ENCODE data around the gene OGDHL.
"Not testable (repeated sequence)": the region's sequence is repeated elsewhere in the genome, so short reads cannot be mapped to it uniquely, and the experiment has no call there.

The OGDHL gene

DNA sequence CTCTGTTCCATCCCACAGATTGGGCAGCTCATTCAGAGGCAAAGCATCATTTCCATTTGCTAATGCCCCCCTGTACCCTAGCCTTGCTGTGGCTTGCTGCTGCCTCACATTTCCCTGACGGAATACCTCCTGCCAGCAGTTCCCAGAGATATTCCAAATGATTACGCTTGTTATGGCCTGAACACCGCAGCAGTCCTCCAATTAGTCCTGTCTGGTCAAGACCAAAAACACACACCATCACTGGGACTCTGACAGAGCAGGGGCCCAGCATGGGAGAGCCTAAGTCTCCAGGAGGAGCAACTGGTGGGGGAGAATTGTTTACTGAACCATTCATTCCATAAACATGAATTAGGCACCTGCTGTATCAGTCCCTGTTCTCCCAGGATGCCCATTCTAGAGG lies 6.1 kb downstream of the OGDHL start:
- no peak for DNase-seq (ENCODE audit: low spot score)

DNA sequence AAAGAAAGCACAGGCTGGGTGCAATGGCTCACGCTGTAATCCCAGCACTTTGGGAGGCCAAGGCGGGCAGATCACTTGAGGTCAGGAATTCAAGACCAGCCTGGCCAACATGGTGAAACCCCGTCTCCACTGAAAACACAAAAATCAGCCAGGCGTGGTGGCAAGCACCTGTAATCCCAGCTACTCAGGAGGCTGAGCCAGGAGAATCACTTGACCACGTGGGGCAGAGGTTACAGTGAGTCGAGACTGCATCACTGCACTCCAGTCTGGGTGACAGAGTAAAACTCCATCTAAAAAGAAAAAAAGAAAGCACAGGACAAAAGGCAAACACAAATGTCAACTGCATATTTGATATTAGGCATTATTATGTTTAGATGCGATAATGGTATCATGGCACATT lies 7.2 kb downstream of the OGDHL start:
- not testable (repeated sequence) for DNase-seq (ENCODE audit: low spot score)

DNA sequence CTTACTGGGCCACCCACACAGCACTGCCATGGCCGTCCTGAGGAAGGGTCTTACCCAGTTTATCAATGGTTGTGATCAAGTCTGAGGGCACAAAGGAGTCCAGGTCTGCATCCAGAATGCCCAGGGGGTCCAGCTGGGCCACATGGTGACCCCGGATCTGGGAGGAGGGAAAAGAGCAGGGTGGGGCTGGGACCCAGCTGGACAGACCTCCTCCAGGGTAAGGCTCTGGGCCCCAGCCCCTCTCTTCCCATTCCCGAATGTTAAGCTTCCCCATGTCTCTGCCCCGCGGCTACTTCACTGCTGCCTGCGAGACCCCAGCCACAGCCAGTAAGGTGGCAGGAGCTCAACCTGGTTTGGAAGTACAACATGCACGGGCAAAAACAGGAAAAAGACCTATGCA lies 9.5 kb downstream of the OGDHL start:
- no peak for DNase-seq (ENCODE audit: low spot score)

DNA sequence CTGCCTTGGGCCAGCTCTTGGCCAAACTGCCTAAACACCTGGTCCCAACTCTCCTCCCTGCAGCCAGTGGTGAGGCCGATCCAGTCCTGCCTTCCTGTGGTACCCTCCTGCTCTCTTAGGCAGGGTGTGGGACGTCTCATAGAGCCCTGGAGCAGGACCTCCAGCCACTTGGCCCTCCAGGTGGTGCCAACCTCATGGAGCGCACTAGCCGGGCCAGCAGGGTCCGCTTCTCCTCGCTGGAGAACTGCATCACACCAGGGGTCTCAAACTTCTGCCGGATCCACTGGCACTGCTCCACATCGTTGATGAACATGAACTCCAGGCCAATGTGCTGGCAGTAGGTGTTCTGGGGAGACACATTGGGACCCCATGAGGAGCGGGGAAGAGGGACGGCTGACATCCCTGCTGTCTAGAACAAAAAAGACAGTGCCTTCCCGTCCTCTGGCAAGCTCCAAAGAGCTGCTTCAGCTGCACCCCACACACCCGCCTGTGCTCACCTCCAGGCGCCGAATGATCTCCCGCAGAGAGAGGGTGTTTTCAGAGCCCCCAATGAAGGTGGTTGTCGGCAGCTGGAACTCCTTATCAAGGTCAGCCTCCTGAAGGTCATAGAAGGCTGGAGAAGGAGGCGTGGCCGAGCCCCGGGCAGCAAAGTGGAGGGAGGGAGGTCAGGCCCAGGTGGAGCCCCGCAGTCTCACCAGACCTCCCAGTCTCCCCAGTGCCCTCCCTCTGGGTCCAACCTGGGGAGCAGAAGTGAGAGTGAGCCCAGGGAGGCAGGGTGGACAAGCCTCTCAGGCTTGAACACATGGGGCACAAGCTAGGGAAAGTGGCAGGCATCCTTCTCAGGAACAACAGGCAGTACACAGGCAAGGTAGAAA lies 10.2 kb downstream of the OGDHL start:
- no peak for DNase-seq (ENCODE audit: low spot score)

- no peak for DNase-seq (ENCODE audit: low spot score)
These were observed 10.9 kb downstream of the OGDHL start for GRCh38 chr10:49751216-49751615.

GRCh38 chr10:49750546-49750945 lies 11.6 kb downstream of the OGDHL start:
- DNase-seq (ENCODE audit: low spot score) = no peak

GRCh38 chr10:49749556-49750491 lies 12.3 kb downstream of the OGDHL start:
- no peak for DNase-seq (ENCODE audit: low spot score)

- no peak for DNase-seq (ENCODE audit: low spot score)
These were observed 13.0 kb downstream of the OGDHL start for GRCh38 chr10:49749144-49749543.

DNA sequence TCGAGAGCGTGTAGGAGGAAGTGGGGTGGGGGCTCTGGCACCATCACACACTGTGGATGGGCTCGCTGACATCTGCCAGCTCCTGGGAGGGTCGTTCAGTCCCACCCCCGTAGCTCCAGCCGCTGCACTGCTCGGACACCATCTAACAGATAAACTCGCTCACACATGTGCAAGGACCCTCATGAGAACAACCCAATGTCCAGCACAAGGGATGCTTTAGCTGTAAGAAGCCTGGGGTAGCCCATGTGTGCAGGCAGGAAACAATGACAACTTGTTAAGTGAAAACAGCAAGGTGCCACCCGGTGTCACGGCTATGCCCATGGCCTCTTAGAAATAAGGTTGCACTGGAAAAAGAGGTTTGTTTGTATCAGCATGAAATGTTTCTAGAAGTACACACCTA lies 14.1 kb downstream of the OGDHL start:
- no peak for DNase-seq (ENCODE audit: low spot score)

- DNase-seq (ENCODE audit: low spot score) = no peak
These were observed 14.8 kb downstream of the OGDHL start for GRCh38 chr10:49747303-49747646.

DNA sequence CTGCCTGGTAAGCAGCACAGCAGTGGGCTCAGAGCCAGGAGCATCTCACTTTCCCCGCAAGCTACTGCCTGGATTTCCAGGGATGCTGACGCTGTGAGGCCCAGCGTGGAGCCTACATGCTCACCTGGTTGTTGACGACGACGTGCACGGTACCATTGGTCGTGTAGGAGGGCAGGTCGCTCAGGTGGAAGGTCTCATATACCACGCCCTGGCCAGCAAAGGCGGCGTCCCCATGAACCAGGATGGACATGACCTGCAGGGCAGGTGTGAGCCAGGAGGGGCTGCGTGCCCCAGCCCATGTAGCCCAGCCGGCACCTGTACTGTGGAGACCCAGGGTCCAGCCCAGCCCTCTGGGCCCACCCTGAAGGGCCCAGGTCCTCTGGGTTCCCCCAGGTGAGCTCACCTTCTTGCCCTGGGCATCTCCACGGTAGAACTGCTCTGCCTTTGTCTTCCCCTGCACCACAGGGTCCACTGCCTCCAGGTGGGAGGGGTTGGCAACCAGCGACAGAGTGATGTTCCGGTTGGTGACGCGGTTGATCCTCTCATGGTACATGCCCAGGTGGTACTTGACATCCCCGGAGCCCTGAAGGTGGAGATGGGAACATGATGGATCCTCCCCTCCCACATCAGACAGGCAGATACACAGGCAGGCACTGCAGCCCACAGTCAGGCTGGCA lies 15.4 kb downstream of the OGDHL start:
- no peak for DNase-seq (ENCODE audit: low spot score)

GRCh38 chr10:49745756-49746155 lies 16.4 kb downstream of the OGDHL start:
- no peak for DNase-seq (ENCODE audit: low spot score)

DNA sequence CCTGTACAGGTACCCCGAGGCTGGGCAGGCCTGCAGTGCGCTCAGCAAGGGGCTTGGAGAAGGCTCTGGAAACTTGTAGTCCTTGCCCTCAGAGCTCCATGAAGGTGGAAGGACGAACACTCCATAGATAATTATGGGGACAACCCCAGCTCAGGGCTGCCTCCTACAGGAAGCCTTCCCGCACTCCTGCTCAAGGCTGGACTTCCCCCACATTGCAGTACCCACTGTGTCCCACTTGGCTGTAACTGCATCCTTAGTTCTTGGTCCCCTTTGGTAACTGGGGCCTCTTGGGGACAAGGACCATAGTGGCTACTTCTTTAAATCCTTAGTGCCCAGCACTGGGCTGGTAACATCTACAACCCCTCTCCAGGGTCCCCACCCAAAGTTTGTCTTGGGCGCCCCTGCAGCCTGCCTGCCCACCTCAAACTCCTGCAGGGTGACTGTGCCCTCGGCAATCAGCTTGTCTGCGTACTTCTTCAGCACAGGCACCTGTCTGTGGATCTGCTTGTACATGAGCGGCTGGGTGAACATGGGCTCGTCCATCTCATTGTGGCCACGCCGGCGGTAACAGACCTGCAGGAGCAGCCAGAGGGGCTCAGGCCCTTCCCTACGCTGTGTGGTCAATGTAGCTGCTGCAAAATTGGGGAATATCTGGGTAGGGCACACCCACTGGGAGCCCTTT lies 17.1 kb downstream of the OGDHL start:
- no peak for DNase-seq (ENCODE audit: low spot score)

DNA sequence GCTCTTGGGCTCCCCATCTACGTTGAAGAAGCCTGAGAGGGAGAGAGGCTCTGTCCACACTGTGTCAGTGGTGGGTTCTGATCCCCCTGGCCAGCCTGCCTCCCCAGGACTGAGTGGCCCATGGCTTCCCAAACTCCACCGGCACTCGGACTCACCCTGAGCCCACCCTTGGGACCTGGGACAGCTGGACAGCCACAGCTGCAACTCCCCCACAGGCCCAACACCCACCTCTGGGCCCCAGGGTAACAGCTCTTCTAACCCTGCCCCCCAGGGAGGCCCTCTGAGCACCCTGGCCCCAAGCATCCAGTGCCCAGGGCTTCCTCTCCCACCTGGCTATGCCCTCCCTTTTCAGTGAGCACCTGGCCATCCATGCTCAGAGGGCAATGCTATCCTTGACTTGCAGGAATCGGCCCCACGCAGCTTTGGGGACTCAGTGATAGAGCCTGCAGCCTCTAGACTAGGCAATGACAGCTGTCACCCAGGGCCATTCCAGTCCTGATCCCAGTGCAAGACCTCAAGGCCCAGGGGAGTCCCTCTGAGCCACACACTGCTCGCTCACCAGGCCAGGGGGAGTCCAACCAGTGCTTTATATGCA lies 17.9 kb downstream of the OGDHL start:
- DNase-seq (ENCODE audit: low spot score) = no peak

DNA sequence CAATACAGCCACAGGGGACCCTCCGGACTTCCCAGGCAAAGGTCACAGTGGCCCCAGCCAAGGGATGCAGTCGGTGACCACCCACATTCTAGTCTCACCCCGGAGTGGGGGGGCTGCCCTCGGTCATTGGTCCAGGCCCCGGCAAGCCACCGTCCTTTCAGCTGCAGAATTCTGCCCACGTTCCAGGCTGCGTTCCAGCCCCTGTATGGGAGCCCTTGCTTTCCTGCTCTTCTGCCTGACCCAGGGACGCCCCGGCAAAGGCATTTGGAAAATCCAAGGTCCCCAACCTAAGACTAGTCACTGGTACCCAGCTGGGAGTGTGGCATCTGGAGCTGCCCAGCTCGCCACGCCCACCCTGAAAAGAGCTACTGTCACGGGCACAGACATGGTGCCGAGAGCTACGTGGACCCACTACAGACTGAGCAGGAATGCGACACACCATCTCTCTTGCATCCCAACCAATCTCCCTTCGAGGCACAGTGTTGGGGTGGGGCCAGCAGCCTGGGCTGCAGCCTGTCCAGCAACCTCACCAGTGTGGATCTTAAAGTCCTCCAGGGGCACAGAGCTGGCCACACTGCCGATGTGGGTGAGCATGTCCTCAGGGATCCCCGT lies 18.6 kb downstream of the OGDHL start:
- DNase-seq (ENCODE audit: low spot score) = no peak

DNA sequence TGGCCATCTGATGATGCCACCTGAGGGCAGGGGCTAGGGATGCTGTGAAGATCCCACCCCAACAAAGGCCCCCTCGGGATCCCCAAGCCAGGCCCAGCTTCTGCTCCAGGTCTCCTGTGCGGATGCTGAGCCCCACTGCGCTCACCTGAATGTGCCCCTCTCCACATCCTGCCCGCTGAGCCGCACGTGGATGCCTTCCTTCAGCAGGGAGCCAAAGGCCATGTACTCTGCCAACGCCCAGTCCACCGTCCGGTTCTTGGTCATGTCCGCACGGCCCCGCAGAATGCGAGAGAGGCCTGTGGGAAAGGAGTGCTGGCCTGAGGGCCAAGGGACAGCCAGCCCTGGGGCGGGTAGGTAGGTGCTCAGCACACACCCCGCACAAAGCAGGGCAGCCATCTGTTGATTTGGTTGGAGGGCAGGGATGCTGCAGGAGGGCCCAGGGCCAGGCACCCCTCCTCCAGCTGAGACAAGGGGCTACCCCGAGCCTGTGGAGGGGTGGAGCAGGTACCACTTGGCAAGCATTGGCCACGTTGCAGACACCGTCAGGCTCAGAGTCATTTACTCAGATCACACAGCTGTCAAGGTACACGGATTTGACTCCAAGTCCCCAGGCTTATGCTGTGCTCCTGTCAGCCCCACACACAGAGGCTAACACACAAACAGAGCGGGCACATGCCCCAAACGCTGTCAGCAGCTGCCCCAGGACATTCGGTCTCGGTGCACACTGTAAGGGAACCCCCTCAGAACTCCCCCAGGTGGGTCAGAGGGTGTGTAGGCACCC lies 19.2 kb downstream of the OGDHL start:
- no peak for DNase-seq (ENCODE audit: low spot score)

- DNase-seq (ENCODE audit: low spot score) = no peak
These were observed 20.8 kb downstream of the OGDHL start for GRCh38 chr10:49741108-49741995.

GRCh38 chr10:49740346-49741107 lies 21.6 kb downstream of the OGDHL start:
- DNase-seq (ENCODE audit: low spot score) = no peak

DNA sequence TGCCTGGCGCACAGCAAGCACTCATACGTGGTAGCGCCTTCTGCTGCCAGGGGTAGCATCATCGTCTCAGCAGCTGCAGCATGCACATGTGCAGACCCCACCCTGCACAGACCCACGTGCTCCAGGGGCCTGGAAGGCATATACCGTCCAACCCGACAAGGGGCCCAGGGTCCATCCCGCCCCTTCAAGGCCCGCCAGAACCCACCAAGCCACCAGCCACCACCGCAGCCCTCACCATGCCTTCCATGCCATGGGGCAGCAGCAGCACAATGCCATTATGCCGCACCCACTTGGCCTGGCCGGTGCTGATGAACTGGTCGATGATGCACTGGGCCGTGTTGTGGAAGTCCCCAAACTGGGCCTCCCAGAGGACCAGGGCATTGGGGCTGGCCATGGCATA lies 22.7 kb downstream of the OGDHL start:
- no peak for DNase-seq (ENCODE audit: low spot score)

Measured in germinal center (tissue), 1 donor.